ENCODE measurements around the gene VWC2L.

DNA sequence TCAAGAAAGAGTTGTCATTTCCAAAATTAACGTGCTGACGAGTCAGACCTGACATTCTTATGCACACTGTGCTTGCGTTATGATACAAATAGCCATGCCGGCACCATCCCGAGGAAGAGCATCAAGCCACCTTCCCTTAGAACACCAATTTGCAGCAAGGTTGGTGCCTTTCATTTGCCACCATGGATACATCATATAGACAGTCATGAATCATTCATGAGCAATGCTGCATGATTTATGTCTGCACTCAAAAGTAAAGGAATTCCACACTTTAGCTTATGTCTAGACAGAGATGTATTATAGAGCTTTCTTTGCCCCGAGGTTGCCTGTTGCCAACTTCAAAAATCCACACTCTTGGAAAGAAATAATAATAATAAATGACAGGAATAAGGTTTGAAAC, 166.9 kb downstream of the VWC2L start:
- TF ChIP-seq POLR2AphosphoS5 (IDR thresholded peaks at IDR 0.05; ENCODE audit: low read depth, low read length), result no peak
- TF ChIP-seq TAF1 (IDR thresholded peaks at IDR 0.05; ENCODE audit: borderline replicate concordance, insufficient read depth, low read length), result no peak
- TF ChIP-seq, protein P1, sequence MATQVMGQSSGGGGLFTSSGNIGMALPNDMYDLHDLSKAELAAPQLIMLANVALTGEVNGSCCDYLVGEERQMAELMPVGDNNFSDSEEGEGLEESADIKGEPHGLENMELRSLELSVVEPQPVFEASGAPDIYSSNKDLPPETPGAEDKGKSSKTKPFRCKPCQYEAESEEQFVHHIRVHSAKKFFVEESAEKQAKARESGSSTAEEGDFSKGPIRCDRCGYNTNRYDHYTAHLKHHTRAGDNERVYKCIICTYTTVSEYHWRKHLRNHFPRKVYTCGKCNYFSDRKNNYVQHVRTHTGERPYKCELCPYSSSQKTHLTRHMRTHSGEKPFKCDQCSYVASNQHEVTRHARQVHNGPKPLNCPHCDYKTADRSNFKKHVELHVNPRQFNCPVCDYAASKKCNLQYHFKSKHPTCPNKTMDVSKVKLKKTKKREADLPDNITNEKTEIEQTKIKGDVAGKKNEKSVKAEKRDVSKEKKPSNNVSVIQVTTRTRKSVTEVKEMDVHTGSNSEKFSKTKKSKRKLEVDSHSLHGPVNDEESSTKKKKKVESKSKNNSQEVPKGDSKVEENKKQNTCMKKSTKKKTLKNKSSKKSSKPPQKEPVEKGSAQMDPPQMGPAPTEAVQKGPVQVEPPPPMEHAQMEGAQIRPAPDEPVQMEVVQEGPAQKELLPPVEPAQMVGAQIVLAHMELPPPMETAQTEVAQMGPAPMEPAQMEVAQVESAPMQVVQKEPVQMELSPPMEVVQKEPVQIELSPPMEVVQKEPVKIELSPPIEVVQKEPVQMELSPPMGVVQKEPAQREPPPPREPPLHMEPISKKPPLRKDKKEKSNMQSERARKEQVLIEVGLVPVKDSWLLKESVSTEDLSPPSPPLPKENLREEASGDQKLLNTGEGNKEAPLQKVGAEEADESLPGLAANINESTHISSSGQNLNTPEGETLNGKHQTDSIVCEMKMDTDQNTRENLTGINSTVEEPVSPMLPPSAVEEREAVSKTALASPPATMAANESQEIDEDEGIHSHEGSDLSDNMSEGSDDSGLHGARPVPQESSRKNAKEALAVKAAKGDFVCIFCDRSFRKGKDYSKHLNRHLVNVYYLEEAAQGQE (IDR thresholded peaks at IDR 0.05; ENCODE audit: insufficient read depth in 1 of 2, low read depth in 2 of 2, low read length in 2 of 2), result no peak
